RCC 7860 (cell line): ENCODE data around the gene NEK6.

Experiments
- DNase-seq: peaks from one replicate; pipeline ENCODE4 v3.0.0-alpha.2; 2015; ENCODE audit warnings: low spot score
- FAIRE-seq: peaks from 2 replicates; lab custom pipeline; 2012; peaks lifted over from hg19 to GRCh38; lab: Jason Lieb, UNC

The NEK6 gene

GRCh38 chr9:124349675-124350493, 92.1 kb downstream of the NEK6 start:
- DNase-seq = no peak
- no peak for FAIRE-seq

- FAIRE-seq = no peak
Observed at GRCh38 chr9:124350494-124351263, 92.9 kb downstream of the NEK6 start.

DNA sequence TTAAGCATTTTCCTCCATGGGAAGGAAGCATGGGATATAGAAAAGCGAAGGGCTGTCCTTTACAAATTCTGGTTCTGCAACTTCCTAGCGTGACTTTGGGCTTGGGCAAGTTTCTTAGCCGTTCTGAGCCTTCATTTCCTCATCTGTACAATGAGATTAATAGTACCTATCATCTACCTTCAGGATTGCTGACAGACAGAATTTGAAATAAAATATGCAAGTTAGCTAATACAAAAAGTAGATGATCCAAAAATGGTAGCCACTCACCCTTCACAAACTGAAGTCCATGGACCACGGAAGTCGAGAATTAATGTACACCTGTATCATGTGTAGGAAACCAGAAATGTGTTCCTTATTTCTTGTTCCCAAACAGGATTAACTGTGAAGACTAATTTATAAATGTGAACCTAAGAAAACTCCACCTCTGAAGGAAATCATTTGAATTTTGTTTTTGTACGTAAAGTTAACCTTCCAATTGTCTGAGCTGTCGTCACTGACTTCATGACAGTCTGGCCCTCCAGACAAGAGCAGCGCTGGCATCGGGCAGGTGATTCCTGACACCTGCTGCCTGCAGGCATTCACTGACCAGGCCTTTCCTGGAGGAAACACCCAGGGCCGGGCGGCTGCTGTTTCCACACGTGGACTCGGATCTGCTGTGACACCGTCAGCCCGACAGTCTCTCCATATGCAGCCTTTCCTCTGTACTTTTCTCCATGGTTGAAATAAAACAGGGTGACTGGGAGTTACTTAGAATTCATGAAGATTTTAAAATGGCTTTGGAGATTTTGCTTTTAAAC, 94.1 kb downstream of the NEK6 start:
- FAIRE-seq (no peak), DNase-seq (no peak)

More at GRCh38 chr9:124350494-124351263, 92.9 kb downstream of the NEK6 start:
- DNase-seq = no peak

- no peak for DNase-seq
- no peak for FAIRE-seq
Observed at GRCh38 chr9:124352616-124353015, 94.9 kb downstream of the NEK6 start.

DNA sequence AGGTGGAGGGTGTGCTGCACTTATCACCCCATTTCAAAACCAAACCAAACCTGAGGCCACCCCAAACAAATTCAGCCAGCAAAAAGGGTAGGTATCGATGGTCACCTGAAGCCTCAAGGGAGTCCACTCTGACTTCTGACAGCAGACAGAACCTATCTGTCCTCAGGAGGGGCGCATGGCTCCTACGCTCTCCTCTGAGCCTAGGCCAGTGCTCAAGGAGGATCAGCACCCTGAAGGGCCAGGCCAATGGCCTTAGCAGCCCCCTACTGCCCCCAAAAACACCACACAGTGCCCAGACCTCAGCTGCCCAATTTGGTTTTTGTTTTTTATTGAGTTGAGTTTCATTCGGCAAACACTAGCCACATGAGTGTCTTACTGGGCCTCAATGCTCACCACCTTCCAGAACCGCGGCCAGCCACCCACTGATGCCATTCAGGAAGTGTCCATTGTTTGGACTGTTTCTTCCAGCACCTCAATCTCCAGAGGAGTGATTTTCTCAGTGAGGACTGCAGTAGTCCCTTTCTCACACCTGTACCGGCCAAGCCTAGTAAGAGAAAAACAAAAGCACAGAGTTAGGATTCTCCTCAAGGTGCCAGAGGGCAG, 95.5 kb downstream of the NEK6 start:
- DNase-seq (no peak), FAIRE-seq (no peak)

GRCh38 chr9:124353811-124354274, 96.1 kb downstream of the NEK6 start:
- FAIRE-seq (no peak), DNase-seq (peak; percentile 36)

GRCh38 chr9:124354346-124355038, 96.7 kb downstream of the NEK6 start:
- FAIRE-seq = no peak
- no peak for DNase-seq

- DNase-seq = no peak
Observed at GRCh38 chr9:124355039-124355940, 97.5 kb downstream of the NEK6 start.

GRCh38 chr9:124355941-124356744, 98.4 kb downstream of the NEK6 start:
- no peak for DNase-seq

More at GRCh38 chr9:124355039-124355940, 97.5 kb downstream of the NEK6 start:
- FAIRE-seq = no peak

DNA sequence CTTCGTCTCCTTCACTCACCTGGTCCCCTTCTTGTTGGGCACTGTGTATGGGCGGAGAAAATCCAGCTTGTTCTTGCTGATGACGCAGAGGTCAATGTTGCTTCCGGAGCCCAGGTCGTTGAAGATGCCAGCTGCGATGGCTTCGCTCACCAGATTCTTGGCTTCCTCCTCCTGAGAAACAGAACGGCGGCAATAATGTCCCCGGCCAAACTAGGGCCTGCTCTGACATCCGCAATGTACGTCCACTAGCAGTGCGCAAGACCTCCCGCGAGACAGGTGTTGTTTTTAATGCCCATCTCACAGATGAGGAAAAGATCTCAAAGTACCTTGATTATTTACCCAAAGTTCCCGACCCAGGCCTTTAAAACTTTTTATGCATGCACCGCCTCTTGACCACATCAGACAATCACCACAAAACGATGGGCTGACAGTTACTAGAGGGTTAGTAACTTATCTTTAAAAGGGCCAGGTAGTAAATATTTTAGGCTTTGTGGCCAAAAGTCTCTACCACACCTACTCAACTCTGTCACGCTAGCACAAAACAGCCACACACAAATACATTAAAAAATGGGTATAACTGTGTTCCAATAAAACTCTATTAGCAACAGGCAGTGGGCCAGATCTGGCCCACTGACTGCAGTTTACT, 99.1 kb downstream of the NEK6 start:
- FAIRE-seq (no peak), DNase-seq (no peak)

More at GRCh38 chr9:124355941-124356744, 98.4 kb downstream of the NEK6 start:
- no peak for FAIRE-seq

GRCh38 chr9:124357721-124358361, 100.1 kb downstream of the NEK6 start:
- DNase-seq = no peak

GRCh38 chr9:124358631-124359030, 100.9 kb downstream of the NEK6 start:
- DNase-seq = no peak
- no peak for FAIRE-seq

More at GRCh38 chr9:124357721-124358361, 100.1 kb downstream of the NEK6 start:
- no peak for FAIRE-seq

- DNase-seq = no peak
- no peak for FAIRE-seq
Observed at GRCh38 chr9:124359426-124359825, 101.7 kb downstream of the NEK6 start.

DNA sequence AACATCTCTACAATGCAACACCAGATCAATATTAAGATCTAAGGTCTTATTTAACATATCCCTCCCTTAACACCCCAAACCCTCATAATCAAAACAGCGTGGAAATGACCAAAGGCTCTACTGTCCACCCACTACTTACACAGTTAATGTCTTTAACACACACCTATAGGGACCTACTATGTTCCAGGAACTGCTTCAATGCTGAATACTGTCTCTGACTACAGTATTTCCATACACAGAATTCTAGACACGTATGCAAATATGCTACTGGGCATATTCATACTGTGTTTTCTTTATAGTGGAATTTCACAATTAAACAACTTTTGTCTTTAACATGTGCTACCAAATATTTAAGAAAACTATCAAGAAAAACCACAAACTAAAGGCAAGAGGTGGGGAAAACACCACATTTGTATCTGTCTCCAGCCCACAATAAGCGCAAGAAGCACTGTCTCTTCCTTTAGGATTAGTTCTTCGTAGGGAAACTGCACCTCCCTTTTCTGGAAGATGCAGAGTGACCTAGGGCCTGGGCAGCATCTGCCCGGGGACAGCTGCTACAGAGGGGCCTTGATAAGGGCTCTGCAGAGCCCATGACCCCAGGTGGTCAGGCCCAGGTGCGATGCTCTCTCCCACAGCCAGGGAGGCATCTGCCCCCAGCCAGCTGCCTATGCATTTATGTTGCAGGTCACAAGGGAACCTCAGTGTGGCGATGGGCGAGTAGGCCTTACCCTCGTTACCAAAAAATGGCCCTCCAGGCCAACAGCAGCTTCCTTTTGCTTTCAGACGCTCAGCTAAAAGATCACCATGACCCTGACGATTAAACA, 102.3 kb downstream of the NEK6 start:
- DNase-seq (no peak), FAIRE-seq (no peak)

- FAIRE-seq = no peak
- no peak for DNase-seq
Observed at GRCh38 chr9:124361128-124361527, 103.4 kb downstream of the NEK6 start.
